Spleen (tissue), 11 donors: ENCODE measurements around the gene CHIC1. TPM values are rescaled to one million over a fixed set of nuclear protein-coding genes. Genes with fewer than 3 reads are reported as not detected.
"Not testable (repeated sequence)": the region's sequence is repeated elsewhere in the genome, so short reads cannot be mapped to it uniquely, and the experiment has no call there.

Experiments
- DNase-seq: peaks from one replicate; pipeline ENCODE4 v3.0.0-alpha.2; 2020
- H3K27ac ChIP-seq, 8 donors: fragments of 200-600 bp; sonication (generic) in 7 of 8; 1 replicate in 4 of 8; 2 replicates in 4 of 8; pipeline versions ENCODE4 v1.5.0 to v1.8.0; 2016 to 2021; ENCODE audit warnings: inconsistent platforms in 4 of 8, mild to moderate bottlenecking in 4 of 8, moderate library complexity in 1 of 8
- H3K27me3 ChIP-seq, 7 donors: fragments of 200-600 bp; sonication (generic) in 6 of 7; replicated peaks in 1 of 7; 1 replicate in 4 of 7; 2 replicates in 3 of 7; pipeline versions ENCODE4 v1.5.0 to v1.8.0; 2016 to 2021; ENCODE audit warnings: inconsistent platforms in 3 of 7, mild to moderate bottlenecking in 1 of 7
- H3K36me3 ChIP-seq, 6 donors: fragments of 200-600 bp; sonication (generic) in 5 of 6; 1 replicate in 4 of 6; 2 replicates in 2 of 6; pipeline versions ENCODE4 v1.5.0 to v1.8.0; 2016 to 2021; ENCODE audit warnings: inconsistent platforms in 2 of 6
- H3K4me1 ChIP-seq, 6 donors: fragments of 200-600 bp; sonication (generic) in 5 of 6; 1 replicate in 3 of 6; 2 replicates in 3 of 6; pipeline versions ENCODE4 v1.5.0 to v1.8.0; 2016 to 2021; ENCODE audit warnings: inconsistent platforms in 3 of 6
- H3K4me3 ChIP-seq, 8 donors: fragments of 200-600 bp; sonication (generic) in 7 of 8; 1 replicate in 4 of 8; 2 replicates in 4 of 8; pipeline versions ENCODE4 v1.5.0 to v1.8.0; 2016 to 2021; ENCODE audit warnings: inconsistent platforms in 4 of 8, mild to moderate bottlenecking in 4 of 8, moderate library complexity in 2 of 8
- H3K9me3 ChIP-seq, 8 donors: fragments of 200-600 bp; sonication (generic) in 7 of 8; 1 replicate in 4 of 8; 2 replicates in 4 of 8; pipeline versions ENCODE4 v1.5.0 to v1.8.0; 2016 to 2021; ENCODE audit warnings: inconsistent platforms in 4 of 8
- CTCF ChIP-seq, 11 experiments: fragments of 200-600 bp in 7 of 11; fragments of 450-650 bp in 4 of 11; sonication (generic) in 4 of 11; IDR thresholded peaks in 8 of 11; conservative IDR thresholded peaks in 3 of 11; 1 replicate in 7 of 11; 2 replicates in 4 of 11; pipeline versions ENCODE4 v1.4.0 to v1.8.0; 2016 to 2021; ENCODE audit warnings: antibody characterized with exemption in 11 of 11, inconsistent platforms in 4 of 11, mild to moderate bottlenecking in 1 of 11
- POLR2A ChIP-seq, 3 donors: fragments of 450-650 bp; IDR thresholded peaks; one replicate each; pipeline ENCODE4 v1.5.1; 2017; ENCODE audit warnings: antibody characterized with exemption in 3 of 3, mild to moderate bottlenecking in 1 of 3
- POLR2AphosphoS5 ChIP-seq, 3 donors: sonication (generic); formaldehyde crosslinking; IDR thresholded peaks; one replicate each; pipeline ENCODE4 v1.5.1; 2017; ENCODE audit warnings: antibody characterized with exemption in 3 of 3
- WGBS, 5 donors: extraction: QIAGEN DNeasy Blood & Tissue Kit in 3 of 5; methylation state at CpG; one replicate each; pipeline versions ENCODE4 v1.1.5 to v1.1.7; 2013 to 2018; 5-methylcytosine and 5-hydroxymethylcytosine counted together
- intact Hi-C: fragments of 100-400 bp; cut with DNase I; formaldehyde crosslinking; loops from one replicate; pipeline ENCODE4 v1.15.0; 2023; ENCODE audit warnings: low total_unique reads
- polyA plus RNA-seq, 3 donors: library from polyadenylated mRNA; stranded (reverse); fragments of 200-250 nt; gene quantifications; one replicate each; pipeline ENCODE4 v1.2.1, GENCODE V29; 2013
- total RNA-seq, 7 donors: library from RNA; depleted of rRNA in 3 of 7; stranded (reverse); fragments of >200 nt in 3 of 7; fragmentation: NEBNext Ultra II Directional in 4 of 7; extraction: Animal tissue kit (Norgen Biotek cat#: 25700) in 4 of 7; gene quantifications; one replicate each; pipeline versions ENCODE4 v1.1.0 to v1.2.1, GENCODE V29; 2016 to 2021
- donor health status: healthy with polysubstance abuse.
- donor health status: DM: no; HTN: no; CAD: no; lungs with moderate emphysema.
- donor health status: DM: no; HTN: no; CAD: no.
- donor health status: Bipolar disorder and iron deficiency.
- donor health status: healthy.
- donor health status: DM: no; HTN: no; CAD: no.
- donor health status: DM: yes; HTN: yes; CAD: no.

Gene CHIC1
- total and polyA plus RNA-seq, 10 donors: 2.4 to 15.7 (median 11.7) TPM

DNA sequence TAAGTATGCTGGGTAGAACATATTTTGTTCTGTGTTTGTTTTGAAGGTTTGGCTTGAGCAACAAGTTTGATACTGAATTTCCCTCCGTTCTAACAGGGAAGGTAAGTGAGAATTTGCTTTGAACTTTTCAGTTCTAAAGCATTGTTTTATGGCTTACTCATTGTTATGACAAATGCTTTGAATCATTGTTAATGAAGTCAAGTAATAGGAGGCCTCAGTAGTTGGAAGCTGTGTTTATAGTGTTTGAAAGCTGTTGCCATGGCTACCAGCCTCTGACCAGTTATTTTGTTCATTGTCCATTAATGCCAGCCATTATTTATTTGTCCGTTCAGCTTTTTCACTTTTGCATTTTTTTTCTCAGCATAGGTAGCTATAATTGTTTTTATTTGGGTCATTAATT is 14.4 kb downstream of the CHIC1 start:
- intact Hi-C loops: no loop called here
- no peak for DNase-seq
- Histone ChIP-seq H3K9me3 (peaks cover 0 to 13% (median 0%) of the 10 kb centered on the region in 8 donors), H3K36me3 (no peaks in the 10 kb centered on the region), H3K27me3 (no peaks in the 10 kb centered on the region), H3K4me1 (no peaks in the 10 kb centered on the region), H3K27ac (no peak overlapping the region), H3K4me3 (no peak overlapping the region)
- WGBS, 5 donors: 57 to 83% (median 79%) methylated on average over 2 of the region's 2 CpGs
- TF ChIP-seq POLR2AphosphoS5 (IDR thresholded peaks at IDR 0.05) (no peak), POLR2A (IDR thresholded peaks at IDR 0.05) (no peak), CTCF (IDR thresholded peaks at IDR 0.05 in 8 of 11, conservative IDR thresholded peaks at IDR 0.05 in 3 of 11) (no peak)

- peaks cover 0 to 19% (median 0%) of the 10 kb centered on the region in 6 donors for H3K36me3 ChIP-seq
- H3K9me3 ChIP-seq: no peaks in the 10 kb centered on the region
- H3K4me1 ChIP-seq: no peaks in the 10 kb centered on the region
- WGBS, 5 donors: 27 to 54% (median 33%) methylated on average over 3 of the region's 3 CpGs
- DNase-seq: no peak
- H3K27ac ChIP-seq: no peak overlapping the region
- H3K27me3 ChIP-seq: no peaks in the 10 kb centered on the region
- TF ChIP-seq POLR2AphosphoS5 (IDR thresholded peaks at IDR 0.05) (no peak), CTCF (IDR thresholded peaks at IDR 0.05 in 8 of 11, conservative IDR thresholded peaks at IDR 0.05 in 3 of 11) (no peak), POLR2A (IDR thresholded peaks at IDR 0.05) (no peak)
- intact Hi-C loops: no loop called here
- no peak overlapping the region for H3K4me3 ChIP-seq
Observed at GRCh38 chrX:73581002-73581628, 18.1 kb downstream of the CHIC1 start.

GRCh38 chrX:73597758-73598157 is 34.8 kb downstream of the CHIC1 start:
- H3K27ac ChIP-seq, H3K27me3 ChIP-seq, intact Hi-C loops, DNase-seq, H3K4me3 ChIP-seq, H3K4me1 ChIP-seq, H3K9me3 ChIP-seq: not testable (repeated sequence)
- peaks cover 0 to 12% (median 0%) of the 10 kb centered on the region in 6 donors for H3K36me3 ChIP-seq
- WGBS, 5 donors: 89 to 100% (median 96%) methylated on average over 1 of the region's 1 CpG

DNA sequence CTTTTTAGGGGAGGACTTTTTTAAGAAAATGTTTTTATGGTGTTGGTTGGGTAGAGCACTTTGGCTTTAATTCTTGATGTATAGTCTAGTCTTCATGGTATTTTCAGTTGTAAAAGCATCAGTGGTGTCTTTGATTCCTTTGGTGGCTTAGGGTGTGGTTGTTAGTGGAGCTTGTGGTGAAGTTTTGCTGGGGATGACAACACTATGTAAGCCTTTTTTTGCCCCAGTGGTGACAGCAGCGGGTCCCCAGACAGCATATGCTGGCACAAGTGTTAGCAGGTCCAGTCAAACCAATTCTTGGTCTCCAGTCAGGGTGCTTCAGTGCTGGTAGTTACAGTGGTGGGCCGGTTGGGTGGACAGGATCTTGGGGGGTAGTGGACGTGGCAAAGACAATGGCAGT is 52.0 kb downstream of the CHIC1 start:
- Histone ChIP-seq H3K36me3 (peaks cover 0 to 17% (median 0%) of the 10 kb centered on the region in 6 donors), H3K27me3 (no peaks in the 10 kb centered on the region), H3K4me3 (no peak overlapping the region), H3K9me3 (peaks cover 0 to 38% (median 18%) of the 10 kb centered on the region in 8 donors), H3K4me1 (no peaks in the 10 kb centered on the region), H3K27ac (no peak overlapping the region)
- WGBS, 5 donors: 74 to 95% (median 82%) methylated on average over 2 to 3 of the region's 3 CpGs
- no peak for DNase-seq
- TF ChIP-seq POLR2A (IDR thresholded peaks at IDR 0.05): no peak
- TF ChIP-seq POLR2AphosphoS5 (IDR thresholded peaks at IDR 0.05): no peak
- TF ChIP-seq CTCF (IDR thresholded peaks at IDR 0.05 in 8 of 11, conservative IDR thresholded peaks at IDR 0.05 in 3 of 11): no peak
- intact Hi-C loops: no loop called here

DNA sequence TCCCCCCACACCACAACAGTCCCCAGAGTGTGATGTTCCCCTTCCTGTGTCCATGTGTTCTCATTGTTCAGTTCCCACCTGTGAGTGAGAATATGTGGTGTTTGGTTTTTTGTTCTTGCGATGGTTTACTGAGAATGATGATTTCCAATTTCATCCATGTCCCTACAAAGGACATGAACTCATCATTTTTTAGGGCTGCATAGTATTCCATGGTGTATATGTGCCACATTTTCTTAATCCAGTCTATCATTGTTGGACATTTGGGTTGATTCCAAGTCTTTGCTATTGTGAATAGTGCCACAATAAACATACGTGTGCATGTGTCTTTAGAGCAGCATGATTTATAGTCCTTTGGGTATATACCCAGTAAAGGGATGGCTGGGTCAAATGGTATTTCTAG is 78.7 kb downstream of the CHIC1 start:
- H3K4me1 ChIP-seq, H3K27ac ChIP-seq, H3K4me3 ChIP-seq, DNase-seq, H3K27me3 ChIP-seq, intact Hi-C loops: not testable (repeated sequence)
- WGBS, 5 donors: 89 to 100% (median 94%) methylated on average over 1 to 2 of the region's 2 CpGs
- peaks cover 0 to 45% (median 7%) of the 10 kb centered on the region in 6 donors for H3K36me3 ChIP-seq
- H3K9me3 ChIP-seq: peaks cover 0 to 79% (median 55%) of the 10 kb centered on the region in 8 donors
